Activated CD4-positive, alpha-beta T cell treated with anti-CD3 and anti-CD28 coated beads for 24 hours (primary cell): ENCODE data around the gene PI4KB.
A peak's percentile ranks its signal among the peaks of the same experiment; 100 is the strongest.

Source experiments
- DNase-seq, 2 donors: peaks; one replicate each; pipeline ENCODE4 v3.0.0-alpha.2; 2020; ENCODE audit warnings: low read depth in 2 of 2

PI4KB gene

GRCh38 chr1:151311589-151312331 lies 15.5 kb downstream of the PI4KB start:
- DNase-seq: peak; percentile 61 to 79

- DNase-seq: no peak
These were observed 16.2 kb downstream of the PI4KB start for GRCh38 chr1:151311011-151311410.

GRCh38 chr1:151309811-151310323 lies 17.3 kb downstream of the PI4KB start:
- no peak for DNase-seq

- DNase-seq: no peak
These were observed 32.3 kb downstream of the PI4KB start for GRCh38 chr1:151294742-151295462.

GRCh38 chr1:151293093-151293492 lies 34.1 kb downstream of the PI4KB start:
- DNase-seq: no peak

- no peak for DNase-seq
These were observed 34.8 kb downstream of the PI4KB start for GRCh38 chr1:151292207-151293030.

- no peak for DNase-seq
These were observed 36.4 kb downstream of the PI4KB start for GRCh38 chr1:151290709-151291303.

- no peak for DNase-seq
These were observed 37.1 kb downstream of the PI4KB start for GRCh38 chr1:151289991-151290708.

- no peak for DNase-seq
These were observed 37.9 kb downstream of the PI4KB start for GRCh38 chr1:151289080-151289935.

GRCh38 chr1:151288502-151288901 lies 38.7 kb downstream of the PI4KB start:
- no peak for DNase-seq

- DNase-seq: no peak
These were observed 39.3 kb downstream of the PI4KB start for GRCh38 chr1:151287767-151288500.

- no peak for DNase-seq
These were observed 39.9 kb downstream of the PI4KB start for GRCh38 chr1:151287341-151287699.

GRCh38 chr1:151286619-151287340 lies 40.4 kb downstream of the PI4KB start:
- DNase-seq: no peak

GRCh38 chr1:151284013-151284577 lies 43.1 kb downstream of the PI4KB start:
- DNase-seq: no peak

GRCh38 chr1:151282883-151283725 lies 44.1 kb downstream of the PI4KB start:
- peak in 1 of 2 donors; percentile 8 for DNase-seq

GRCh38 chr1:151281969-151282882 lies 45.0 kb downstream of the PI4KB start, which contains the start of gene ZNF687:
ZNF687 (plus strand) TSS chr1:151282299; CDS start chr1:151286292, 3,993 bp downstream.
- peak; percentile 96 to 97 for DNase-seq
